ENCODE data around the gene TMEM161A.
"Not testable (repeated sequence)": the region's sequence is repeated elsewhere in the genome, so short reads cannot be mapped to it uniquely, and the experiment has no call there.

The TMEM161A gene

GRCh38 chr19:19138109-19138981 lies at the start of gene TMEM161A:
TSS of gene TMEM161A (minus strand) at chr19:19138478. CDS start at chr19:19138428, 50 bp downstream.
- in situ Hi-C loops (cut with MboI; ENCODE audit: low sequenced_read_pairs), result no loop called here

DNA sequence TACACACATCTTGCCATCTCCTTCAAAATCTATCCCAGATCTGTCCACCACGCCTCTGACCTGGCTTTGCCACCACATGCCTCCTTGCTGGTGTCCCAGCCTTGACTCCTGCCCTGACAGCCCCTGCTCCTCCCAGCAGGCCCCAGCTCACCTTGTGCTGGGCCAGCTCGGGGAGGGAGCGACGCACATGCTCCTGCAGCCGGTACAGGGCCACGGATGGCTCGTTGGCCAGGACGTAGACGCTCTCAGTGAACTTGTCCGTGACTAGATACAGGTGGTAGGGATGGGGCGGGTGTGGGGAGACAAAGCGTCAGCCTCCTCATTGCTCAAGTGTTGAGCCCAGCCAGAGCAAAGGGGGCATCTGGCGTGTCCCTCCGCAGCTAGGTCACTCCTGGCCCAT lies 48.5 kb upstream of the TMEM161A start:
- in situ Hi-C loops (cut with MboI; ENCODE audit: low sequenced_read_pairs), result no loop called here

DNA sequence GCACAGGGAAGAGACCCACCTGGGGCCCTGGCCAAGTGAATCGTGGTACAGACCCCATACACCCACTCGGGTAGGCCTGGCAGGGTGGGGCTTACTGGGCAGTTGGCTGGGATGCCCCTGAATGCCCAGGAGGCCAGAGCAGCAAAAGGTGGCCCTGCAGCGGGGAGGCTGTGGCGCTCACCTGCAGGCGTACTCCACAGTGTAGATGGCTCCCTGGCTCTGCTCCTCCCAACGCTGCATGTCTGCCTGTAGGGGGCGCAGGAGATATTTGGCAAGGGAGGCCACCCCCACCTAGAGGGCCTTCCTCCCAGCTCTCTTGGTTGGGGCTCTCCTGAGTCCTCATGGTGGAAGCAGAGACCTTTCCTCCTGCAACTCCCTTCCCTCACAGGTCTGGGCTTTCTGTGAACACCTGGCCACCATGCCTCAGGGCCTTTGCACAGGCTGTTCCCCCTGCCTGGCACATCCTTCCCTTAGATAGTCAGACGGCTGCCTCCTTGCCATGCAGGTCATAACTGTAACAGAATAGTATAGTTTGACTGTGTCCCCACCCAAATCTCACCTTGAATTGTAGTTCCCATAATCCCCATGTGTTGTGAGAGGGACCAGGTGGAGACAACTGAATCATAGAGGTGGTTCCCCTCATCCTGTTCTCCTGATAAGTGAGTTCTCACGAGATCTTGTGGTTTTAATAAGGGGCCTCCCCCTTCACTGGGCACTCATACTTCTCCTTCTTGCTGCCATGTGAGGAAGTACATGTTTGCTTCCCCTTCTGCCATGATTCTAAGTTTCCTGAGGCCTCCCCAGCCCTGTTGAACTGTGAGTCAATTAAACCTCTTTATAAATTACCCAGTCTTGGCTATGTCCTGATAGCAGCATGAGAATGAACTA lies 47.8 kb upstream of the TMEM161A start:
- in situ Hi-C loops (cut with MboI; ENCODE audit: low sequenced_read_pairs), result no loop called here

DNA sequence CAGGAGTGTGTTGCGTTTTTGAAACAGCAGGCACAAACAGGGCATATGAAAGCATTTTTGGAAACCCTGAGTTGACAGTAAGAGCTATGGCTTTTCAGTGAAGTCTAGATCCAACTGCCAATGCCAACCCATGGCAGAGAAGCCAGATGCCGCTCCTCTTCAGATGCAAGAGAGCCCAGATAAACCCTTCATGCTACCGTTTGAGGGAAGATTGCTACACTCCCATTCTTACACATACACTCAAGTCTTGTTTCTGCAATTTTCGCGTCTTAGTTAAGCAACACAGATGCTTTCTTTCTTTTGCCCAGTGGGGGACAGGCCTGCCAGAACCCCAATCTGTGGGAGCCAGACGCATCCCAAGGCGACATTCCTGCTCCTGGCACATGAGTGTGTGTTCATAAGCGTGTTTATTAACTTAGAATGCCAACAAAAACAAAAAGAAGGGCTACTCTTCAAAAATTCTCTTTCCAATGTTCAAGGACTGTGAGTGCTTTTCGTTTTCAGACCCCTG lies 43.3 kb upstream of the TMEM161A start:
- in situ Hi-C loops (cut with MboI; ENCODE audit: low sequenced_read_pairs), result no loop called here

GRCh38 chr19:19179548-19180441 lies 41.5 kb upstream of the TMEM161A start:
- in situ Hi-C loops (cut with MboI; ENCODE audit: low sequenced_read_pairs), result no loop called here

DNA sequence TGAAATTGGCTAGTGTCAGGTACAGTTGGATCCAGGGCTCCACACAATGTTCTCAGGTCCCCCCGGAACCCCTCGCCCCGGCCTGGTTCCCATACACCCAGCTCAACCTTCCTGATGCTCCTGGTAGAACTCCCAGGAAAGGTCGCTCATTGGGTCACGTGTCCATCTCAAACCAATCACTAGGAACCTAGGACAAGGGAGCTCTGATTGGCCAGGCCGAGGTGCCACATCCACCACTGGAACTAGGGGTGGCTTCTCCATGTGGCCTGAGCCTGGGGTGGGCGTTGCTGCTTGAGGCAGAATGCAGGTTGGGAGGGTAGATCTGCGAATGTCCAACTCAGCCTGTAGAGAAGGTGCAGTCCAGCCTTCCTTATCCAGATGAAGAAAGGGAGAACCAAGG lies 38.7 kb upstream of the TMEM161A start:
- in situ Hi-C loops (cut with MboI; ENCODE audit: low sequenced_read_pairs), result no loop called here

DNA sequence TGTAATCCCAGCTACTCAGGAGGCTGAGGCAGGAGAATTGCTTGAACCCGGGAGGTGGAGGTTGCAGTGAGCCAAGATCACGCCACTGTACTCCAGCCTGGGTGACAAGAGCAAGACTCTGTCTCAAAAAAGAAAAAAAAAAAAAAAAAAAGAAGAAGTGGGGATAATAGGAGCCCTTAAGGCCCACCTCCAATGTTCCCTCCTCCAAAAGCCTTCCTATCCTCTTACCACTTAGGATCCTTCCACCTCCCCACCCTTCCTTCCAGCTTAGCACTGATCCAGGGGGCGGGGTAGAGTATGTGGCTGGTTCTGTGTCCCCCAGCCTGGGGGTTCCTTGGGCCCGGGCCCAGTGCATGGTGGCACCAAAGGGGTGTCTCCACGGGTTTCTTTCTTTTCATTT lies 35.0 kb upstream of the TMEM161A start:
- in situ Hi-C loops (cut with MboI; ENCODE audit: low sequenced_read_pairs), result not testable (repeated sequence)

DNA sequence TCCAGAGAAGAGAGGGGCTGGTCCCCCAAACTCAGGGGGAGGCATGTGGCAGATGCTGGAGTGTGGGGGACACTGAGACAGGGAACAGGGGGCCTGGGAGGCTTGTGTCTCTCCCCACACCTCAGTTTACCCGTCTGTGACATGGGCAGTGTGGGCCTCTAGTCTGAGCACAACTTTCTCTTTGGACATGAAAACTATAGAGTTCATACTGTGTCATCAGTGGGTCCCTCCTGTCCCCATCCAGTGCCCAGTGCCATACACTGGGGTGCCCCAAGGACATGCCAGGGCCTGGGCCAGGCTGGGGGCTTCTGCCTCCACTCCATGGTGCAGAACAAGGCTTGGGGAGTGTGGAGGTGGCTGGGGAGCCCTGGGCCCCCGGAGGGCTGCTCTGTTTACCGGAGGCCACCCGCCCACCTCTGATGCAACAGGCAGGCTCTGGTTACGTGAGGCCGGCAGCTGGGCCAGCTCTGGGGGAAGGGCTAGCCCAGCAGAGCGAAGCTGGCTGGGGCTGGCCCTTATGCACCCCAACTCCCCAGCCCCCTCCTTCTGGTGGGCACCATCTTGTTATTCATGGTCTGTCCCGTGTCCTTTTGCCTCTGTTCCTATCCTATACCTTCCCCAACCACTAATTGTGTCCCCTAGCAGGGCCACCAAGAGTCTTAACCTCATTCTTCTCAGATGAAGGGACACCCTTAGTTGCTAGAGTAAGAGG lies 33.7 kb upstream of the TMEM161A start:
- in situ Hi-C loops (cut with MboI; ENCODE audit: low sequenced_read_pairs), result no loop called here

- in situ Hi-C loops (cut with MboI; ENCODE audit: low sequenced_read_pairs), result no loop called here
Observed at GRCh38 chr19:19170873-19171672, 32.8 kb upstream of the TMEM161A start.

DNA sequence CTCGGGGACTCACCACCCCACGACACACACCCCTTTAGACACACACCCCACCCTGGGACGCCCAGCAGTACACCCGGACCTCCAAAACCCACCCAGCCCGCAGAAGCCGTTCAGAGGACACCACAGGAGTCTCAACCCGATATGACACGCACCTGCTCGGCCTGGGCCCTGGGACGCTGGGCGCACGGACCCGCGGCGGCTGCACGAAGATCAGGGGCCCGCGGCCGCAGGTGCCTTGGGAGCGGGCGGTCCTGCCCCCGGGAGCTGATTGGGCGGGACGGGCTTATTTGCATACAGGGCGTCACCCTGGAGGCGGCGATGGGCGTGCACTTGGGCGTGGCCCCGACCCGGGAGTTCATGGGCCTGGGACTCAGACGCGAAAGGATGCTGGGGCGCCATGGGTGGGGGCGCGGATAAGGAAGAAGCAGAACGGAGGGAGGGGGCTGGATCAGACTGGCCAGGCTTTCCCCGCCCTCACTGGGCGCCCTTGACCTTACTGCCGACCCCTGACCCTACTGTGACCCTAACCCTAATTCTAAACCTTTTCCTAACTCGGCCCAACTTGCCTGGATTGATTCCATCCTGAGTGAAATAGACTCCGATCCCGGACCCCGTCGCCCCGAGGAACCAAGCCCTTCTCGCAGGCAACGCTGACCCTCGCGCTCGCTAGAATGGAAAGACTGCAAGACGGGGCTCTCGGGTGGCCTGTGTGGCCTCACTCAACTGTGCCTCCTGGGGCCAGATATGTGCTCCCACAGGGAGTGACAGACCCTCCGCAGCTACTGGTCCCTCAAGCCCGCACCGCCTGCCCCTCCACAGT lies 32.0 kb upstream of the TMEM161A start, which contains the start of gene MEF2B:
Gene MEF2B, minus strand, starts transcription at position 211 of the 820 bp plus-strand sequence. CDS start 19,528 bp downstream, outside the sequence.
- in situ Hi-C loops (cut with MboI; ENCODE audit: low sequenced_read_pairs), result no loop called here

- in situ Hi-C loops (cut with MboI; ENCODE audit: low sequenced_read_pairs), result no loop called here
Observed at GRCh38 chr19:19169236-19170052, 31.2 kb upstream of the TMEM161A start.

- in situ Hi-C loops (cut with MboI; ENCODE audit: low sequenced_read_pairs), result no loop called here
Observed at GRCh38 chr19:19167612-19168011, 29.3 kb upstream of the TMEM161A start.

GRCh38 chr19:19165396-19165795 lies 27.1 kb upstream of the TMEM161A start:
- in situ Hi-C loops (cut with MboI; ENCODE audit: low sequenced_read_pairs), result no loop called here

- in situ Hi-C loops (cut with MboI; ENCODE audit: low sequenced_read_pairs), result no loop called here
Observed at GRCh38 chr19:19162495-19162894, 24.2 kb upstream of the TMEM161A start.

DNA sequence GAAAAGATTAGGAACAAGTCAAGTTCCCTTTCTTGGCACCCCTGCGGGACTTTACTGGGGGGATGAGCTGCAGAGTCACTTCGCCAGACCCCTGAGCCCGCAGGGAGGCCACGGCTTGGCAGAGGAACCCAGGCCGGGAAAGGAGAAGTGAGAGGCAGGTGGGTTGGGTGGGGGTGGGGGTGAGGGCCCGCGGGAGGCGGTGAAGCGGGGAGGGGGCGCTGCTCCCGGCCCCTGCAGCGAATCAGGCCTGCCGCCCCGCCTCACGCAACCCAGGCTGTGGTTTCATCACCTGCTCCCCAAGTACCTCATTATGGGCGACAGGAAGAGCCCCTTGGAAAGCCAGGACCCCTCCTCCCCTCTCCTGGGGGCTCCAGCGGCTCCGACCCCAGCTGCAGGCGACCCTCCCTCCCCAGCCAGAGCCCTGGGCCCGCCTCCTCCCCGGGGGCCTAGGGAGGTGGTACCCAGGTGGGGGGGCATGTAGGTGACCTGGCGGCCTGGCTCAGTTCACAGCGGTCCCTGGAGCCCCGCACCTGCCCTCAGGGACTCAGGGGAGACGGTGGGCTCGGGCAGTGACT lies 22.3 kb upstream of the TMEM161A start:
- in situ Hi-C loops (cut with MboI; ENCODE audit: low sequenced_read_pairs), result no loop called here

- in situ Hi-C loops (cut with MboI; ENCODE audit: low sequenced_read_pairs), result no loop called here
Observed at GRCh38 chr19:19159534-19159933, 21.3 kb upstream of the TMEM161A start.

- in situ Hi-C loops (cut with MboI; ENCODE audit: low sequenced_read_pairs), result no loop called here
Observed at GRCh38 chr19:19157808-19158207, 19.5 kb upstream of the TMEM161A start.
